ENCODE results near the gene CASZ1. TPM values are rescaled to one million over a fixed set of nuclear protein-coding genes. Genes with fewer than 3 reads are reported as not detected.
A peak's percentile ranks its signal among the peaks of the same experiment; 100 is the strongest.

Gene CASZ1
- total RNA-seq, 1 donor from 2014 or later, result 23.6 TPM

DNA sequence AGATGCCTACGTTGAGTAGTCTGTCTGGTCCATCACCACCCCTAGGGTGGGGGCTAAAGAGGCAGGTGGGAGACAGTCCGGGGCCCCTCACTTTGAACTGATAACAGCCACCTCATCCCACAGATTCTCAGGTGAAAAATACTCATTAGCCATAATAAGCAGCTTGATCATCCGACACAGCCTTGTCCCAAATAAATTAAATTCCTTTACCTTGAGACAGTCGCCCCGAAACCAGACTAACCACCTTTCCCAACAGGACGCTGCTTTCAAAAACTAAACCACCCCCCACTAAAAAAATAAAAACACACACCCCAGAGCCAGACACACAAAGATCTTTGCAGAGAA is 103.3 kb downstream of the CASZ1 start:
- Mint-ChIP-seq H3K36me3 (ENCODE audit: insufficient read depth) (peaks cover 2% of the 10 kb centered on the region), H3K4me1 (ENCODE audit: low read depth) (peaks cover 27% of the 10 kb centered on the region), H3K9me3 (ENCODE audit: low read depth) (no peaks in the 10 kb centered on the region), H3K27ac (no peak overlapping the region), H3K4me3 (ENCODE audit: low read depth) (peak overlapping the region; percentile 79), H3K27me3 (peaks cover 23% of the 10 kb centered on the region)
- no peak for DNase-seq (ENCODE audit: low spot score, unreplicated experiment)
- TF ChIP-seq CTCF (IDR thresholded peaks at IDR 0.05; ENCODE audit: unreplicated experiment), result no peak

GRCh38 chr1:10692401-10693021 is 103.9 kb downstream of the CASZ1 start:
- Mint-ChIP-seq H3K27me3 (peaks cover 21% of the 10 kb centered on the region), H3K4me3 (ENCODE audit: low read depth) (peak overlapping the region; percentile 79), H3K9me3 (ENCODE audit: low read depth) (no peaks in the 10 kb centered on the region), H3K27ac (no peak overlapping the region), H3K4me1 (ENCODE audit: low read depth) (peaks cover 28% of the 10 kb centered on the region), H3K36me3 (ENCODE audit: insufficient read depth) (no peaks in the 10 kb centered on the region)
- peak; percentile 49 for DNase-seq (ENCODE audit: low spot score, unreplicated experiment)
- TF ChIP-seq CTCF (IDR thresholded peaks at IDR 0.05; ENCODE audit: unreplicated experiment), result peak; percentile 68

DNA sequence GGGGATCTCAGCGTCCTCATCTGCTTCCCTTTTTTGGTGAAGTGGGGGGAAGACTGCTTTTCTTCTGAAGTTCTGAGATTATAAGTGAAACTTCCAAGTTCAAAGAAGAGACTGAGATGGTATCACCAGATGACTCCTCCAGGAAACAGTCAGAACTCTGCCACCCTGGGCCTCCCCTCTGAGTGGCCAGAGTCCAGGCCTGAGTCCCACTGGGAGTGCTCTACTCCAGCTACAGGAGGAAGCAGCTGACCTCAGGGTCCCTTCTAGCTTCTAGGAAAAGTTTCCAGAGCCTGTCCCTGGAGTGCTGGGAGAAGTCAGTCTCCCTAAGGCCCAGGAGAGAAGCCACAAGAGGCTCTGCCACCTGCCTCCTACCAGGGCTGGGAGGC is 104.7 kb downstream of the CASZ1 start:
- Mint-ChIP-seq H3K27ac (no peak overlapping the region), H3K27me3 (peaks cover 15% of the 10 kb centered on the region), H3K36me3 (ENCODE audit: insufficient read depth) (no peaks in the 10 kb centered on the region), H3K4me1 (ENCODE audit: low read depth) (peaks cover 29% of the 10 kb centered on the region), H3K4me3 (ENCODE audit: low read depth) (no peak overlapping the region), H3K9me3 (ENCODE audit: low read depth) (no peaks in the 10 kb centered on the region)
- TF ChIP-seq CTCF (IDR thresholded peaks at IDR 0.05; ENCODE audit: unreplicated experiment), result no peak
- no peak for DNase-seq (ENCODE audit: low spot score, unreplicated experiment)

- Mint-ChIP-seq H3K36me3 (ENCODE audit: insufficient read depth) (no peaks in the 10 kb centered on the region), H3K27me3 (peaks cover 10% of the 10 kb centered on the region), H3K27ac (no peak overlapping the region), H3K9me3 (ENCODE audit: low read depth) (no peaks in the 10 kb centered on the region), H3K4me1 (ENCODE audit: low read depth) (peaks cover 32% of the 10 kb centered on the region), H3K4me3 (ENCODE audit: low read depth) (no peak overlapping the region)
- no peak for TF ChIP-seq CTCF (IDR thresholded peaks at IDR 0.05; ENCODE audit: unreplicated experiment)
- DNase-seq (ENCODE audit: low spot score, unreplicated experiment), result no peak
Measured at GRCh38 chr1:10691075-10691739, 105.2 kb downstream of the CASZ1 start.

GRCh38 chr1:10690484-10690883 is 106.0 kb downstream of the CASZ1 start:
- TF ChIP-seq CTCF (IDR thresholded peaks at IDR 0.05; ENCODE audit: unreplicated experiment), result no peak
- Mint-ChIP-seq H3K27ac (no peak overlapping the region), H3K36me3 (ENCODE audit: insufficient read depth) (no peaks in the 10 kb centered on the region), H3K27me3 (peaks cover 4% of the 10 kb centered on the region), H3K4me1 (ENCODE audit: low read depth) (peaks cover 34% of the 10 kb centered on the region), H3K9me3 (ENCODE audit: low read depth) (no peaks in the 10 kb centered on the region), H3K4me3 (ENCODE audit: low read depth) (no peak overlapping the region)
- DNase-seq (ENCODE audit: low spot score, unreplicated experiment), result no peak
